COLO668 (cell line): ENCODE data around the gene TASL.
"Not testable (repeated sequence)": the region's sequence is repeated elsewhere in the genome, so short reads cannot be mapped to it uniquely, and the experiment has no call there.

Experiments used
- DNase-seq: peaks from one replicate; lab custom pipeline; 2025; ENCODE audit not compliant: unreplicated experiment; lab: John Stamatoyannopoulos, UW

Gene TASL

GRCh38 chrX:30577362-30577991 lies at the start of gene TASL:
TASL (minus strand) TSS chrX:30577766; CDS start chrX:30560355, 17,411 bp downstream.
- DNase-seq, result no peak

- no peak for DNase-seq
These were observed 48.8 kb upstream of the TASL start for GRCh38 chrX:30626402-30626801.

GRCh38 chrX:30622361-30622760 lies 44.8 kb upstream of the TASL start:
- DNase-seq, result no peak

- no peak for DNase-seq
These were observed 43.5 kb upstream of the TASL start for GRCh38 chrX:30620980-30621618.

GRCh38 chrX:30620125-30620524 lies 42.6 kb upstream of the TASL start:
- no peak for DNase-seq

- no peak for DNase-seq
These were observed 40.7 kb upstream of the TASL start for GRCh38 chrX:30618160-30618765.

- DNase-seq, result no peak
These were observed 37.7 kb upstream of the TASL start for GRCh38 chrX:30615229-30615628.

GRCh38 chrX:30613721-30614120 lies 36.2 kb upstream of the TASL start:
- no peak for DNase-seq

GRCh38 chrX:30612250-30612655 lies 34.7 kb upstream of the TASL start:
- DNase-seq, result no peak

GRCh38 chrX:30610026-30610425 lies 32.5 kb upstream of the TASL start:
- no peak for DNase-seq

- no peak for DNase-seq
These were observed 29.6 kb upstream of the TASL start for GRCh38 chrX:30607155-30607554.

- DNase-seq, result not testable (repeated sequence)
These were observed 23.0 kb upstream of the TASL start for GRCh38 chrX:30600269-30601176.

- DNase-seq, result no peak
These were observed 19.8 kb upstream of the TASL start for GRCh38 chrX:30597216-30598012.

GRCh38 chrX:30593440-30594200 lies 16.1 kb upstream of the TASL start:
- DNase-seq, result no peak

- DNase-seq, result no peak
These were observed 15.3 kb upstream of the TASL start for GRCh38 chrX:30592831-30593230.

- no peak for DNase-seq
These were observed 12.8 kb upstream of the TASL start for GRCh38 chrX:30590368-30590767.

- no peak for DNase-seq
These were observed 11.8 kb upstream of the TASL start for GRCh38 chrX:30589146-30589888.

GRCh38 chrX:30586516-30586915 lies 8.9 kb upstream of the TASL start:
- no peak for DNase-seq

GRCh38 chrX:30582664-30583063 lies 5.1 kb upstream of the TASL start:
- no peak for DNase-seq
